A549 (cell line): Measurements from ENCODE around the gene PRKCZ.

Source experiments
- CTCF ChIP-seq: fragments of >200 bp; sonication (Bioruptor Twin); formaldehyde crosslinking; IDR thresholded peaks from 3 replicates; pipeline ENCODE4 v1.5.1; 2016
- HDAC2 ChIP-seq: fragments of 200-600 bp; sonication (generic); IDR thresholded peaks from 2 replicates; pipeline ENCODE4 v1.6.1; 2016
- HEYL ChIP-seq: fragments of 250-450 bp; sonication (Bioruptor Pico); IDR thresholded peaks from 2 replicates; pipeline ENCODE4 v1.8.0; 2021; ENCODE audit warnings: mild to moderate bottlenecking, moderate library complexity
- KDM1A ChIP-seq: fragments of 200-600 bp; sonication (generic); IDR thresholded peaks from 2 replicates; pipeline ENCODE4 v1.6.1; 2016; ENCODE audit warnings: low read depth, mild to moderate bottlenecking
- MAX ChIP-seq: IDR thresholded peaks from 2 replicates; pipeline ENCODE4 v1.6.1; 2012
- PBX3 ChIP-seq: IDR thresholded peaks from 2 replicates; pipeline ENCODE4 v1.6.1; 2012
- POLR2A ChIP-seq: IDR thresholded peaks from 2 replicates; pipeline ENCODE4 v1.6.1; 2012; ENCODE audit warnings: mild to moderate bottlenecking, low read length
- REST ChIP-seq: fragments of 200-600 bp; sonication (generic); IDR thresholded peaks from 2 replicates; pipeline ENCODE4 v1.6.1; 2016; ENCODE audit warnings: antibody characterized with exemption, mild to moderate bottlenecking, moderate library complexity
- RNF2 ChIP-seq: fragments of 200-600 bp; sonication (generic); IDR thresholded peaks from 2 replicates; pipeline ENCODE4 v1.6.1; 2016; ENCODE audit warnings: low read depth, mild to moderate bottlenecking, antibody characterized with exemption, moderate library complexity, borderline replicate concordance
- SMC3 ChIP-seq: fragments of >200 bp; sonication (Bioruptor Twin); formaldehyde crosslinking; IDR thresholded peaks from 3 replicates; pipeline ENCODE4 v1.6.1; 2018; ENCODE audit warnings: inconsistent platforms
- ZC3H11A ChIP-seq: fragments of 450-650 bp; IDR thresholded peaks from 2 replicates; pipeline ENCODE4 v1.6.1; 2014; ENCODE audit warnings: antibody characterized with exemption, mild to moderate bottlenecking

- TF ChIP-seq KDM1A (no peak), POLR2A (no peak), CTCF (no peak), HDAC2 (no peak), REST (no peak), SMC3 (no peak), RNF2 (no peak), ZC3H11A (no peak), HEYL (CRISPR knock-in tag) (no peak), PBX3 (no peak), MAX (no peak)
Measured at GRCh38 chr1:2184531-2184930, 134.3 kb downstream of the PRKCZ start.
